ENCODE measurements around the gene CBL. TPM values are rescaled to one million over a fixed set of nuclear protein-coding genes. Genes with fewer than 3 reads are reported as not detected.

Gene CBL
- total RNA-seq, 1 donor from 2014 or later: 43.4 TPM

DNA sequence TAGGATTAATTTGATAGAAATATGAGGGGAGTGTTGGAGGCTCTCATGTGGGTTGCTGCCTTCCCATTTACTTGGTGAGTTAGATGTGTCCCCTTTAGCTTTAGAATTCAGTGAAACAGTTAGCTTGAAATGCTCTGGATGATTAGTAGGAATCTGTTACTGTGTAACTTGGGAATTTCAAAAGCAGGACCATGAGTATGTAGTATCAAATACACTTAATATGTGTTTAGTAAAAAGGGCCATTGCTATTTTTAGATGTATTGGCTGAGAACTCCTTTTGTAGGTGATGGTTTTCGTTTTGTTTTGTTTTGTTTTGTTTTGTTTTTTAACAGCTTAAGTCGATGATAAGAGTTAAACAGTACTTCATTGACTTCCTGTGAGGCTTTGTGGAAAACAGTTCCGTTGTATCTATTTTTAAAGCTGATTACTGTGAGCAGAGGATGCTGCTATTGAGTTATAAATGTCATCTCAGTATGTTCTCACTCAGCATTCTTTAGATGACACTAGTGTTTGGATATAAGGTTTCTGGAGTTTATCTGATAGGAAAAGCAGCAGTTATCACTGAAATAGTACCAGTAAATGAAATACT, 57.3 kb downstream of the CBL start:
- intact Hi-C loops (cut with micrococcal nuclease): loop anchor here (1.0 to 5.0 kb wide), 3 partner anchors 21 to 57 kb away; partner anchors contain the start of gene CBL

DNA sequence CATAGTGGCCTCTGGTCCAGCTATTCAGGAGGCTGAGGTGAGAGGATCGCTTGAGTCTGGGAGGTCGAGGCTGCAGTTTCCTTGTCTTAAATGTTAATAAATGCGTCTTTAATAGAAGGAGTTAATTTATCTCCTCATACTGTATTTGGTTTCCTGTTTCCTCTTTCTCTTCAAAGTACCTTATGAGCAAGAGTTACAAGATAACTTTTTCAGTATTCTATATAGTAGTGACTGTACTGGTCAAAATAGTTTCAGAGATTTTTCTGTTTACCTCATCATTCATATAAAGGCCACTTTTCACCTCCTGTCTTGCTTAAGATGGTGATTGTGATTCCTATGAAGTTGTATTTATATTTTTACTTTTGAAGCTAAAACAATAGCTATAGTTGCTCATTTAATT, 59.9 kb downstream of the CBL start:
- intact Hi-C loops (cut with micrococcal nuclease): no loop called here

DNA sequence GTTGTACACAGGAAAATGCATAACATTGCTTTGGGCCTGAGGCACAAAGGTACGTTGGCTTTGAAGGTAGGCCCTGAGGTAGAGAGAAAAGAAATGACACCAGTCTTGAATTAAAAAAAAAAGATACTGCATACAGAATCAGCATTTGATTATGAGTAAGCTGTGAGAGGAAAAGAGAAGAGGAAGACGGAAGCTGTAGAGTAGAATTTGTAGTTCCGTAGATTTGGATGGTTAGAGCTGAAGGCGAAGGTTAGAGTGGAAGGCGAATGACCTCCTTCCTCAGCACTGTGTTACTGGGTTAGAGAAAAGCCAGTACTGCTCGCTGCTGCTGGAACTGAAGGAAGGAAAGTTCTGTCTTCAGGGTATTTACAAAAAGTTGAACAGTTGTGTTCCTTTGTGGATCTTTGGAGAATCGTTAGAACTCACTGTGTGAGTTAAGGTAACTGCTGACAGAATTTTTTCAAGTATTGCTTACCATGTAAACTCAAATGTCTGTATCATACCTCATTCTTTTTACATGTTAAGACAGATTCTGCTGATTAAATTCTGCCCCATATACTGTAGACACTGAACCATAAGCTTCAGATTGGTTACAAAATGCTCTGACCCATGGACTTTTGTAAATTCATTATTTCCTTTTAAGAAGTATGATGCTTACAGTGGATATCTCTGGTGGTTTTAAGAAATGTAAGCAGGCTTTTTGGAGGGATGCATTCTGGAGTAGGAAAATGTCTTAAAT, 60.5 kb downstream of the CBL start:
- intact Hi-C loops (cut with micrococcal nuclease): no loop called here

DNA sequence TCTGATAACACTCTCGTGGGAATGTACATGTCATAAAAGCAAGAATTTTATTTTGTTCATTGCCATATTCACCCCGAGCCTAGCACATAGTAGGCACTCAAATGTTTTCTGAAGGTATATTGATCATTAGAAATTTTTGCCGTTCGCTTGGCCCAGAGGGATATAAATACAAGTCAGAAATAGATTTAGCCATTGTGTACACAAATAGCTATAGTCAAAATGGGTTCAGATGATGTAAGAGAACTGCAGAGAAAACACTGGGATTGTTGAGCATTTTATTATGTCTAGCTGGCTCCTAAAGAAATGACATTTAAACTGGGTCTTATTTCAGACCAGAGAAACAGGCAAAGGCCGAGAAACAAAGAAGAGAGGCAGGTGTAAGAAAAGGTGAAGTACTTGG, 61.5 kb downstream of the CBL start:
- intact Hi-C loops (cut with micrococcal nuclease): no loop called here

DNA sequence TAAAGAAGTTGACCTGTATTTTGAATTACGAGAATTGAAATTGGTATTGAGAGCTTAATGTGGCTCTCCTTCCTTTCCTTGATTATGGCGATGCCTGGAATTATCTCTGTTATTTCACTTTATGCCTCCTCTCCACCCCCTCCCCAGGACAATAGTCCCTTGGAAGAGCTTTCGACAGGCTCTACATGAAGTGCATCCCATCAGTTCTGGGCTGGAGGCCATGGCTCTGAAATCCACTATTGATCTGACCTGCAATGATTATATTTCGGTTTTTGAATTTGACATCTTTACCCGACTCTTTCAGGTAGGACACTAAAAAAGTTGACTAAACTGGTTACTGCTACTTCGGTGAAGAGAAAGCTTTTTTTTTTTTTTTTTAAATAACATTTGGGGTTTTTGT, 67.6 kb downstream of the CBL start:
- intact Hi-C loops (cut with micrococcal nuclease): no loop called here

DNA sequence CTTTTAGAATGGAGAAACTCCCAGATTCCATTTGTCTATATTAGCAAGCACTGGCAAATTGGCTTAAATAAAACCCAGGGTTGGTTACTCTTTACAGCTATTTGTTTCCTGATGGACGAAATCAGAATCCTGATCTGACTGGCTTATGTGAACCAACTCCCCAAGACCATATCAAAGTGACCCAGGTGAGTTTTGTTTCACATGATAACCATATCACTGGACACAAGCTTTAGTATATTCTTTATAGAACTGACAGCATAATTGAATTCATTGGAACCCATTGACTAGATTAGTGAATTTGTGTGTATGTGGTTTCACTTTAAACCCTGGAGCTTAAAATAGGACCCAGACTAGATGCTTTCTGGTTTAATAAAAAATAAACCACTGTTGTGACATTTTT, 71.5 kb downstream of the CBL start:
- intact Hi-C loops (cut with micrococcal nuclease): no loop called here

DNA sequence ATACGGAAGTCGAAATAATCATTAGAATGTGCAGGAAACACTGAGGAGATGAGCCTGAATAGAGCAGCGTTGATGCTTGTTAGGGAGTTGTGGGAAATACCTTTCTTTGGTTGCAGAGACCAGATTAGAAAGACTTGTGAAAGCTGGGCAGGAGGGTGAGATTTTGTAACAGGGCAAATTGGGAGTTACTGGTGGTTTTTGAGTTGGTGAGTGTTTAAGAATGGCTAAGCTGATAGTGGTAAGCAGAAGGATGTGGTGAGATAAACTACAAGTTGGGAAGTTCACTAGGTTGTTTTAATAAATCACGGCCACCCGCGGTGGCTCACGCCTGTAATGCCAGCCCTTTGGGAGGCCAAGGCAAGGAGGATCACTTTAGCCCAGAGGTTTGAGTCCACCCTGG, 76.4 kb downstream of the CBL start:
- intact Hi-C loops (cut with micrococcal nuclease): loop anchor here (5.0 kb wide), 1 partner anchor 215 kb away; the partner anchor contains the start of gene VPS11

DNA sequence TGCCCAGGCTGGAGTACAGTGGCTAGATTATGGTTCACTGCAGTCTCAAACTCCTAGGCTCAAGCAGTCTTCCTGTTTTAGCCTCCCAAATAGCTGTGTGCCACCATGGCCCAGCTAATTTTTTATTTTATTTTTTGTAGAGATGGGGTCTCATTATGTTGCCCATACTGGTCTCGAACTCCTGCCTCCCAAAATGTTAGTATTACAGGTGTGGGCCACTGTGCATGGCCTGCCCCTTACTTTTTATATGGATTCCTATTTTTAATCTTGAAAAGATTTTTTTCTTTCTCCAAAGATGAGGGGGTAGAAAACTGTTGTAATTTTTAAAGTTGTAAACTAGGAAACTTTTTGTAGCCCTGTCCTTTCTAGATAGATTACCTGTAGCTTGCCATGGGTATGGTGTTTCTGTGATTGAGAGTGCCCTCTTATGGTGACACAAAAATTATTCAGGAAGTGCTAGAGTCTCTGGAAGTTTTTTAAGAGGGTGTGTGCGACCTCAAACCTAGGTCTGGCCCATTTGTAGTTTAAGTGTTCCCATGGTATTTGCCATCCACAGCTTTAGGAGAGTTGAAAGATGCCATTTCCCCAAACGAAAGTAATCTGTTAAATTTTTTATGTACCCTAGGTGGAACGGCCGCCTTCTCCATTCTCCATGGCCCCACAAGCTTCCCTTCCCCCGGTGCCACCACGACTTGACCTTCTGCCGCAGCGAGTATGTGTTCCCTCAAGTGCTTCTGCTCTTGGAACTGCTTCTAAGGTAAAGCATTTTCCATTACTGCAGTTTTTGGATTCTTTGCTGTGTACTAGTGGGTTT, 78.4 kb downstream of the CBL start:
- intact Hi-C loops (cut with micrococcal nuclease): loop anchor here (1.0 to 5.0 kb wide), 3 partner anchors 22 to 217 kb away; partner anchors contain the start of gene VPS11

DNA sequence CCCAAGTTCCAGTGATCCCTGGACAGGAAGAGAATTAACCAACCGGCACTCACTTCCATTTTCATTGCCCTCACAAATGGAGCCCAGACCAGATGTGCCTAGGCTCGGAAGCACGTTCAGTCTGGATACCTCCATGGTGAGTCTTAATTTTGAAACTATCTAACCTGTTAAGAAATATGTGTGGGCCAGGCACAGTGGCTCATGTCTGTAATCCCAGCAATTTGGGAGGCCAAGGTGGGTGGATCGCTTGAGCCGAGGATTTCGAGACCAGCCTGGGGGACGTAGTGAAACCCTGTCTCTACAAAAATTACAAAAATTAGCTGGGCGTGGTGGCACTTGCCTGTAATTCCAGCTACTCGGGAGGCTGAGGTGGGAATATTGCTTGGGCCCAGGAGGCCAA, 79.3 kb downstream of the CBL start:
- intact Hi-C loops (cut with micrococcal nuclease): loop anchor here (2.0 kb wide), 1 partner anchor 23 kb away; no protein-coding TSS in a partner anchor

DNA sequence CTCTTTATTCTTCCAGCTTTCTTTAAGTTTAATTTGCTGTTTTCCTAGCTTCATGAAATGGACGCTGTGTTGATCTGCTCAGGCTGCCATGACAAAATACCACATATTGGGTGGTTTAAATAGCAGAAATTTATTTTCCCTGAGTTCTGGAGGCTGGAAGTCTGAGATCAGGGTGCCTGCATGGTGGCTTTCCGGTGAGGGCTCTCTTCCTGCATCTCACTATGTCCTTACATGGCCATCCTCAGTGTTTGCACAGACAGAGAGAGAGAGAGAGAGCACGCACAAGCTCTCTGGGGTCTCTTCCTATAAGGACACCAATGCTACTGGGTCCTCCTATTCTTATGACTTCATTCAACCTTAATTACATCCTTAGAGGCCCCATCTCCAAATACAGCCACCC, 82.1 kb downstream of the CBL start:
- intact Hi-C loops (cut with micrococcal nuclease): no loop called here

DNA sequence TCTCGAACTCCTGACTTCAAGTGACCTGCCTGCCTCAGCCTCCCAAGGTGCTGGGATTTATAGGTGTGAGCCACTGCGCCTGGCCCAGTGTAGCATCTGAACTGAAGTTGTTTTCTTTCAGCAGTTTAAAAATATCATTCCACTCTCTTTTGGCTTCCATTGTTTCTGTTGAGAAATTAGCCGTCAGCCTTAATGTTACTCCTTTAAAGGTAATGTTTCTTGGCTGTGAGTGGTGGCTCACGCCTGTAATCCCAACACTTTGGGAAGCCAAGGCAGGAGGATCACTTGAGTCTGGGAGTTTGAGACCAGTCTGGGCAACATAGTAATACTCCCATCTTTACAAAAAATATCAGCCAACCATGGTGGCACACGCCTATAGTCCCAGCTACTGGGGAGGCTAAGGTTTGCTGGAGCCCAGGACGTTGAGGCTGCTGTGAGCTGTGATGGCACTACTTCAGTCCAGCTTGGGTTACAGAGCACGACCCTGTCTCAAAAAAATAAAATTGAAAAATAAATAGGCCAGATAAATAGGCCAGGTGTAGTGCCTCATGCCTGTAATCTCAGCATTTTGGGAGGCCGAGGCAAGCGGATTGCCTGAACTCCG, 84.9 kb downstream of the CBL start:
- intact Hi-C loops (cut with micrococcal nuclease): no loop called here

DNA sequence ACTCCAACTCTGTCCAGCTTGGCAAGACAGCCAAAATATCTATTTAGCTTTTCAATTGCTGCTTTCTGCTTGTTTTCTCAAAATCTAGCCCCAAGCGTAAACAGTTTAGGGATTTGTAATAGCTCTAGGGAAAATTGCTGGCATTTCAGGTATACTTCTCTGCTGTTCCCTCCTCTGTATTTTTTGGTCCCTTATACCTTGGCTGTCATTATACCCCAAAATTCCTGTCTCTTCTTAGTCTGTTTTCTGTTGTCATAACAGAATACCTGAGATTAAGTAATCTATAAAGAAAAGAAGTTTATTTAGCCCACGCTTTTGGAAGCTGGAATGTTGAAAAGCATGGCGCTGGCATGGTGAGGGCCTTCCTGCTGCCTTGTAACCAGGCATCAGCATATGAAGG, 87.3 kb downstream of the CBL start:
- intact Hi-C loops (cut with micrococcal nuclease): no loop called here

DNA sequence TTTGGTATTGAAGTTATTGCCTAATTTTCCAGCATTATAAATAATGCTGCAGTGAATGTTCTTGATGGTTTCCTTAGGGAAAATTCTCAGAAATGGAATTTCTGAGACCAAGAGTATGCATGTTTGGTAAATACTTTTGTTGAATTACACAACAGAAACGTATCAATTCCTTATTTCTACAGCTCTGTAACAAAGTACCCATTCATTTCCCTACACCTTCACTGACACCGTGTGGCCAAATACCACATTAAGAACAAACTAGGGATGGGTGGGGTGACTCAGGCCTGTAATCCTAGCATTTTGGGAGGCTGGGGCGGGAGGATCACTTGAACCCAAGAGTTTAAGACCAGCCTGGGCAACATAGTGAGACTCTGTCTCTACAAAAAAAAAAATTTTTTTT, 89.0 kb downstream of the CBL start:
- intact Hi-C loops (cut with micrococcal nuclease): no loop called here

DNA sequence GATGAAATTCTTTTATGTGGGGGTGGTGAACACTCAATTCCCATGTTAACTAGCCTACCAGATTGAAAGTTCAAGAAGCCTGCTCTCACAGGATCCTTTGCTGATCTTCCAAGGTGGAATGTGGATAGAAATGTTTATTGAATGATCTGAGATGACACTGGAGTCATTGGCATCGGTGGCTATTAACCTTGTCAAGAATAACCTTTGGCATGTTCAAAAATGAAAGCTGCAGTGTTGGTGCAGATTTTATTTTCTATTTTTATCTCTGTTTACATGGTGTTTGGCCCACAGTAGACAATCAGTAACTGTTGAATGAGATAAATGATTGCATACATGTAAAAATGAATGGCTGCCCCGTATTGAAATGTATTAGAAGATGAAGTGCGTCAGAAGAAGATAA, 91.8 kb downstream of the CBL start:
- intact Hi-C loops (cut with micrococcal nuclease): no loop called here

DNA sequence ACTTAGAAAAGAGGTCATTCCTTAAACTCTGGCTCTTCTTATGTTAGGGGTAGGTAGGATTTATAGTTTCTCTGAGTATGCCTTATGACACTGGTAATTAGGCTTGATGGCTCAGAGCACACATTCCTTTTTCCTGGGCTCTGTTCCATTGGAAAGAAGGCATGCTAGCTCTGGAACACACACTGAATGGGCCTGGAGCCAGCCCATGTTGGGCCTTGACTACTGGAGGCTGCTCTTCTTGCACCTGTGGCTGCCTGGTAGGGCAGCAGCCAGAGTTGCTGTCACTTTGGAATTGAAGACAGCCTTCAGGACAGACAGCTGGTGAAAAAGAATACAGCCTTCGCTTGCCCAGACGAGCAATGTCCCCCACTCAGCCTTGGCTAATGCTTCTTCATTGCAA, 92.6 kb downstream of the CBL start:
- intact Hi-C loops (cut with micrococcal nuclease): no loop called here

DNA sequence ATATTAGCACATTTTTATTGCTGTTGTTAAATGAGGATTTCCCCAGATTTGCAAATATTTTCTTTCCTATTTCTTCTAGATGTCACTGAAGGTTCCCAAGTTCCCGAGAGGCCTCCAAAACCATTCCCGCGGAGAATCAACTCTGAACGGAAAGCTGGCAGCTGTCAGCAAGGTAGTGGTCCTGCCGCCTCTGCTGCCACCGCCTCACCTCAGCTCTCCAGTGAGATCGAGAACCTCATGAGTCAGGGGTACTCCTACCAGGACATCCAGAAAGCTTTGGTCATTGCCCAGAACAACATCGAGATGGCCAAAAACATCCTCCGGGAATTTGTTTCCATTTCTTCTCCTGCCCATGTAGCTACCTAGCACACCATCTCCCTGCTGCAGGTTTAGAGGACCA, 93.3 kb downstream of the CBL start:
- intact Hi-C loops (cut with micrococcal nuclease): no loop called here

DNA sequence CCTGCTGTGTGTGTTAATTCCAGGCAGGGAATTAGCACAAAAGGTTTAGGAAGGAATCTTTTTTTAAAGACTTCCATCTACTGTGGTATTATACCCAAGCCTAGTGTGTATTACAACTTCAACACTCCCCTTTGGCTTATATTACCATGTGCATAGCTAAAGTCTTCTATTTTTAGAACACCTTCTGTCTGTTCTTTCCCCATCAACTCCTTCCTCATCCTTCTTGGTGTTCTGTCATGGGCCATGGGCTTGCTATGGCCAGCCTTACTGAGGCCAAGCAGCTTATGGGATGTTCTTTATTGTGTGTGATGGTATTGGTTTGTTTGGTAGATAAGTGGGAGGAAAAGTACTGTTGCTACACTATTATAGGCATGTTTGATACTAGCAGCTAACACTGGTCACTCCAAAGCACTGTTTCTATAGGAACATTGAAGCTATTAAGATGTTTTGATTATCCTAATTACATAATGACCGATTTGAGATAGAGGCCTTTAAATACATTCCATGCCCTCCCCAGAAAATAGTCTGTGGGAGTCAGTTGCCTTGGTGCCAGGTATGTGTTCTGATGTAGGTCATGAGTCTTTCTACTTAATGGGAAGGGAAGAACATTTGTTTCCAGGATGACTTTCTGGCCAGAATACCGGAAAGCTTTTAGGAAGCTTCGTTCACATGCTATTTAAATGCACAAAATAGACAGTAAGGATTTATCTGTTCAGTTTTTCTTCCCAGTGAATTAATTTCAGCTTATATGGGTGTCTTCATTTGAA, 94.2 kb downstream of the CBL start:
- intact Hi-C loops (cut with micrococcal nuclease): no loop called here

DNA sequence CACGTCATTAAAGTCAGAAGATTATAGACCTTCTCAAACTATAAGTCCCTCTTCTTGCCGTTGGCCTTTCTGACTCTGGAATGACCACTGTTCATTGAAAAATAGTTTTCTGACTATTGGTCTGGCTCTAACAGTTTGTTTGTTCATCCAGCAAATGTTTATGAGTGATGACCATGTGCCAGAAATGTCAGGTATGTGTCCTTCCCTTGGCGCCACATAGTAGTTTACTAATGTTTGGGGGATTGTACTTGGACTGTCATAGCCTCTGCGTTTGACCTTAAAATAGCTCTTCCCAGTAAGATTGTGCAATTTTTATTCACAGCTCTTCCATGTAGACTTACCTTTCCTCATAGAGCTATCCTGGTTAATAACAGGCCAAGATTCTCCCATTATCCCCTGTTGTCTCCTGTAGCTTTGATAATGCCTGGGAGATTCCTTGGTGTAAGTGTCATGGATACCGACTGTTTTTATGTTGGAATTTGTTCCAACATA, 97.1 kb downstream of the CBL start:
- intact Hi-C loops (cut with micrococcal nuclease): no loop called here

DNA sequence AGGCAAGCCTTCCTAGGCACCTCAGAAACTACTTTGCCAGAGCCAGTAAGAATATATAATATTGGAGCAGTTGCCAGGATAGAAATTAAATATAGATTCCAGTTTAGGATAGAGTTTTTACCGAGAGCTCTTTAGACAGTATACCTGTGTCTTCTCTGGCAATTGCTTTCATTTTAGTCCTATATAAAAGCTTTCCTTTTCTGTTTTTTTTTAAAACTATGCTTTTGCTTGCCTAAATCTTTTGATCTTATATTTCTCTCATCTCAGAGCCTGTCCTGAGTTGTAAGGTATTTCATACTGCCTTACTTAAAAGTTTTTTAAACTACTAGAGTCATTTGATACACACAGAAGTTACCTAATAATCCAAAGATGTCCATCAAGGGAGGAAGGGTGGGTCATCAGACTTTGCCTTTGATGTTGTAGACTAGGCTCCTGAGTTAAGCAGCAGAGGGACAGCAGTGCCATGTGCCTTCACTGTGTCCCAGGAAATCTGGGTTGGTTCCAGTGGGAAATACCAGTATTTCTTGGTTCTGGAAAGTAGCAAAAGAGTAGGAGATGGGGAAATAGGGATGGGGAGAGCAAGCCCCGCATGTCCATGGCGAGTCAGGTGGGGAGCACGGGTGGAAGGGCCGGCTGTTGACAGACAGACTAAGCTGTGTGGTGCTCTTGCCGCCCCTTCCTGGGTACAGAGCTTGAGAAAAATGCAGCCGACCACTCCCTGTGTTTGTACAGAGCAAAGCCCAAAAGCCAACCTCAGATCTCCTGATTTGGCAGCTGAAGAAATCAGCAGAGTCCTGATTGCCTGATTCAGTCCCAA, 99.6 kb downstream of the CBL start:
- intact Hi-C loops (cut with micrococcal nuclease): no loop called here

DNA sequence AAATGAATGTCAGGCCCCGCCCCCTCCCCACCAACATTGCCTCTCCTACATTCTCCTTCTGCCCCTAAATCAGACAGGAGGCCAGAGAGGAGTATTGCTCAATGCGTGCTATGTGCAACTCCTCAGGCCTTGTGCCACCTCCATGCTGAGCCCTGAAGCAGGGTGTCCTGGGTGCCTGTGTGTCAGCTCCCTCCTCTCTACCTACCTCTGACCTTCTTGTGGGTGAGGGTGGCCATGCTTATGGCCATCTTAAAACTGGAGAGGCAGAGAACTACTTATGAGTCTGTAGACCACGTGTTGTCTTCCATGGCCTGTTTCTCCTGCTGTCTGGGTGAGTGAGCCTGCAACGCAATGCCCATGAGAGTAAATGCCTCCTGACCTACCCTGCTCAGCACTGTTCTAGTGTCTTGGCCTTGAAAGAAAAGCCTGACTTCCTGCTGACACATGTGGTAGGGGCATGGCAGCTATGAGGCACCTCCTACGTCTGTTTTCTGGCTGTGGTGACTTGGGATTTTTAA, 100.3 kb downstream of the CBL start:
- intact Hi-C loops (cut with micrococcal nuclease): no loop called here

Measured in T-helper 2 cell treated with Interferon-gamma antibody and Interleukin-4, amounts not matched to agents 100 ng/mL and 5 ng/mL, for 36 hours (primary cell).